ENCODE measurements around the gene KRTAP5-6. TPM values are rescaled to one million over a fixed set of nuclear protein-coding genes. Genes with fewer than 3 reads are reported as not detected.

Gene KRTAP5-6
- total RNA-seq, 4 donors from 2014 or later: 2.3 to 24.1 TPM; not detected in 2

DNA sequence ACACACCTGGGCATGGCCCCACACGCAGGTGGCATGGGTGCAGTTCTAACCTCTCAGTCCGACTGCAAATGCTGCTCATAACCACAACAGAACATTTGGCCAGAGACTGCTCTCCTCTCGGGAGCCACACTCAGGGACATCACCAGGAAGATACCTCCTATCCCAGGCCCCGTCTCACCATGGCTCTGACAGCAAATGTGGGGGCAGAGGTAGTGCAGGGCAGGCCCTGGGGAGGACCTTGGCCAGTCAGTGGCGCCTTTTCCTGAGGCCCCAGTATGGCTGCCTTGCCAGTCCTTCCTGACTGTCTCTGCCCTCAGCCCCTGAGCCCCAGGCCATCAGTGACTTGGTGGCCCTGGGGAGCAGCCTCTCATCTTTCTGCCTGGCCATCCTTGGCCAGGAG is 2.8 kb downstream of the KRTAP5-6 start:
- H3K9me3 ChIP-seq: peaks cover 3% of the 10 kb centered on the region
- peaks cover 6% of the 10 kb centered on the region for H3K4me1 ChIP-seq
- no peak overlapping the region for H3K27ac ChIP-seq
- no peaks in the 10 kb centered on the region for H3K36me3 ChIP-seq
- WGBS: no CpG with 5 or more reads among the region's 5 CpGs
- H3K27me3 ChIP-seq: no peaks in the 10 kb centered on the region
- no peak overlapping the region for H3K4me3 ChIP-seq
- no peak for TF ChIP-seq CTCF (IDR thresholded peaks at IDR 0.05)
- no peak for TF ChIP-seq EP300 (IDR thresholded peaks at IDR 0.05)
- DNase-seq (ENCODE audit: low spot score in 2 of 2): no peak

DNA sequence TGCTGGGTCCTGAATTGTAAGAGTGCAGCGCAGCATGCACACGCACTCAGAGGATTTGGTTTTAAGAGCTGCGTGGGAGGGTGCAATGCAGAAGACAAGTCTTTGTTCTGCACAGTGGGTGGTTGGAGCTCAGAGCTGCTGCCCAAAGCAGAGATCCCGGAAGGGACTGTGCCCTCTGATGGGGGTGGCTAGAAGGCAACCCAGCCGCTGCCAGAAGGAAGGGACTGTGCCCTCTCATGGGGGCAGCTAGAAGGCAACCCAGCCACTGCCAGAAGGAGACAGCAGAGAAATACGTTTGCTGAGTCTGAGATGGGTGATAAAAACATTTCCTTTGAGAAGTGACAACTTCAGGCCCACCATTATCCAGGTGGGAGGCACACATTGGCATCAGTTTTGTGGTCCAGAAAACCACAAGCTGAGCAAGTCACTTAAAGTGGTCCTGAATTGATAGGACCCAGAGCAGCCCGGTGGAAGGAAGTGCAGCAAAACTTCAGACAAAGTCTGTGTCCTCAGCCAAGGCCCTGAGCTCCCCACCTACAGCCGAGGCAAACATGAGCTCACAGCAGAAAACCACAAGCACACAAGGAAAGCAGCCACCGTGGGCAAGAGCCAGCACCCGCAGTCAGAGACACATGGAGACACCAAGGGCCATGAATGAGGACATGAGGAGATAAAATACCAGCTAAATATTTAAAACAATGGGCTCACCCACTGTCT is 4.3 kb downstream of the KRTAP5-6 start:
- H3K9me3 ChIP-seq: peaks cover 3% of the 10 kb centered on the region
- peaks cover 15% of the 10 kb centered on the region for H3K4me1 ChIP-seq
- TF ChIP-seq CTCF (IDR thresholded peaks at IDR 0.05) (no peak), POLR2AphosphoS5 (IDR thresholded peaks at IDR 0.05) (no peak)
- no peaks in the 10 kb centered on the region for H3K36me3 ChIP-seq
- H3K27me3 ChIP-seq: no peaks in the 10 kb centered on the region
- no peak overlapping the region for H3K27ac ChIP-seq
- WGBS: 67% methylated on average over 10 of the region's 10 CpGs
- H3K4me3 ChIP-seq: no peak overlapping the region
- peak in 1 of 2 donors; percentile 43 for DNase-seq (ENCODE audit: low spot score in 2 of 2)

- Histone ChIP-seq H3K27ac (no peak overlapping the region), H3K36me3 (no peaks in the 10 kb centered on the region), H3K4me1 (peaks cover 17% of the 10 kb centered on the region), H3K27me3 (no peaks in the 10 kb centered on the region), H3K4me3 (no peak overlapping the region), H3K9me3 (peaks cover 3% of the 10 kb centered on the region)
- DNase-seq (ENCODE audit: low spot score in 2 of 2): peak in 1 of 2 donors; percentile 6
- TF ChIP-seq CTCF (IDR thresholded peaks at IDR 0.05) (no peak), EP300 (IDR thresholded peaks at IDR 0.05) (no peak)
- WGBS: 94% methylated on average over 10 of the region's 10 CpGs
These were observed 5.5 kb downstream of the KRTAP5-6 start for GRCh38 chr11:1702506-1702905.

DNA sequence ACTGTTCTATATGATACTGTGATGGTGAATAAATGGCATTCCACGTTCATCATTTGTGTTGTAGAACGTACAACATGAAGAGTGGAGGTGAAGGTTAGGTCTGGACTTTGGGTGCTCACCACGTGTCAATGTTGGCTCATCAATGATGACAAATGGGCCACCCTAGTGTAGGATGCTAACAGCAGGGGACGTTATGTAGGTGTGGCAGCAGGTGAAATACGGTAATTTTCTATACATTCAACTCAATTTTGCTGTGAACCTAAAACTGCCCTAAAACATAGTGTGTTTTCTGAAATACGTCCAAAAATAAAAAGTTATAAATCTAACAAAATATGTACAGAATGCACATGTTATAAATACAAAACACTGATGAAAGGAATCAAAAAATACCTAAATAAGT is 6.2 kb downstream of the KRTAP5-6 start:
- Histone ChIP-seq H3K4me3 (no peak overlapping the region), H3K4me1 (peaks cover 17% of the 10 kb centered on the region), H3K27me3 (no peaks in the 10 kb centered on the region), H3K36me3 (no peaks in the 10 kb centered on the region), H3K27ac (no peak overlapping the region), H3K9me3 (peaks cover 3% of the 10 kb centered on the region)
- no peak for TF ChIP-seq CTCF (IDR thresholded peaks at IDR 0.05)
- no peak for TF ChIP-seq EP300 (IDR thresholded peaks at IDR 0.05)
- no peak for TF ChIP-seq POLR2AphosphoS5 (IDR thresholded peaks at IDR 0.05)
- no peak for TF ChIP-seq POLR2A (IDR thresholded peaks at IDR 0.05)
- WGBS: 89% methylated on average over 6 of the region's 6 CpGs
- peak in 1 of 2 donors; percentile 8 for DNase-seq (ENCODE audit: low spot score in 2 of 2)

- Histone ChIP-seq H3K27ac (peak overlapping the region; percentile 25), H3K9me3 (peaks cover 3% of the 10 kb centered on the region), H3K4me3 (no peak overlapping the region), H3K27me3 (peaks cover 4% of the 10 kb centered on the region), H3K36me3 (no peaks in the 10 kb centered on the region), H3K4me1 (peaks cover 17% of the 10 kb centered on the region)
- TF ChIP-seq CTCF (IDR thresholded peaks at IDR 0.05) (no peak), POLR2AphosphoS5 (IDR thresholded peaks at IDR 0.05) (no peak), EP300 (IDR thresholded peaks at IDR 0.05) (no peak), POLR2A (IDR thresholded peaks at IDR 0.05) (no peak)
- DNase-seq (ENCODE audit: low spot score in 2 of 2): peak in 1 of 2 donors; percentile 60
- 41% methylated on average over 15 of the region's 15 CpGs for WGBS
These were observed 8.4 kb downstream of the KRTAP5-6 start for GRCh38 chr11:1705126-1706052.

All from suprapubic skin (tissue), 4 donors.